Prostate gland (tissue), 2 donors: ENCODE results near the gene KNOP1.

Experiments
- POLR2A ChIP-seq: fragments of 450-650 bp; IDR thresholded peaks from one replicate; pipeline ENCODE4 v1.6.1; 2016; ENCODE audit warnings: antibody characterized with exemption, mild to moderate bottlenecking
- POLR2AphosphoS5 ChIP-seq: sonication (generic); formaldehyde crosslinking; IDR thresholded peaks from one replicate; pipeline ENCODE4 v1.6.1; 2017; ENCODE audit warnings: antibody characterized with exemption
- TF ChIP-seq, protein P1 (sequence below), 4 experiments: fragments of 200-600 bp in 2 of 4; fragments of 450-650 bp in 2 of 4; sonication (generic) in 2 of 4; IDR thresholded peaks; 1 replicate in 3 of 4; 2 replicates in 1 of 4; pipeline ENCODE4 v1.5.1; 2016 to 2019; ENCODE audit warnings: antibody characterized with exemption in 4 of 4, mild to moderate bottlenecking in 2 of 4, moderate library complexity in 2 of 4

GRCh38 chr16:19694989-19695388 is 23.0 kb downstream of the KNOP1 start:
- TF ChIP-seq, protein P1, sequence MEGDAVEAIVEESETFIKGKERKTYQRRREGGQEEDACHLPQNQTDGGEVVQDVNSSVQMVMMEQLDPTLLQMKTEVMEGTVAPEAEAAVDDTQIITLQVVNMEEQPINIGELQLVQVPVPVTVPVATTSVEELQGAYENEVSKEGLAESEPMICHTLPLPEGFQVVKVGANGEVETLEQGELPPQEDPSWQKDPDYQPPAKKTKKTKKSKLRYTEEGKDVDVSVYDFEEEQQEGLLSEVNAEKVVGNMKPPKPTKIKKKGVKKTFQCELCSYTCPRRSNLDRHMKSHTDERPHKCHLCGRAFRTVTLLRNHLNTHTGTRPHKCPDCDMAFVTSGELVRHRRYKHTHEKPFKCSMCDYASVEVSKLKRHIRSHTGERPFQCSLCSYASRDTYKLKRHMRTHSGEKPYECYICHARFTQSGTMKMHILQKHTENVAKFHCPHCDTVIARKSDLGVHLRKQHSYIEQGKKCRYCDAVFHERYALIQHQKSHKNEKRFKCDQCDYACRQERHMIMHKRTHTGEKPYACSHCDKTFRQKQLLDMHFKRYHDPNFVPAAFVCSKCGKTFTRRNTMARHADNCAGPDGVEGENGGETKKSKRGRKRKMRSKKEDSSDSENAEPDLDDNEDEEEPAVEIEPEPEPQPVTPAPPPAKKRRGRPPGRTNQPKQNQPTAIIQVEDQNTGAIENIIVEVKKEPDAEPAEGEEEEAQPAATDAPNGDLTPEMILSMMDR (IDR thresholded peaks at IDR 0.05): no peak
- TF ChIP-seq POLR2AphosphoS5: no peak
- TF ChIP-seq POLR2A: no peak
